Measurements from ENCODE around the gene RXFP3.

RXFP3 gene

DNA sequence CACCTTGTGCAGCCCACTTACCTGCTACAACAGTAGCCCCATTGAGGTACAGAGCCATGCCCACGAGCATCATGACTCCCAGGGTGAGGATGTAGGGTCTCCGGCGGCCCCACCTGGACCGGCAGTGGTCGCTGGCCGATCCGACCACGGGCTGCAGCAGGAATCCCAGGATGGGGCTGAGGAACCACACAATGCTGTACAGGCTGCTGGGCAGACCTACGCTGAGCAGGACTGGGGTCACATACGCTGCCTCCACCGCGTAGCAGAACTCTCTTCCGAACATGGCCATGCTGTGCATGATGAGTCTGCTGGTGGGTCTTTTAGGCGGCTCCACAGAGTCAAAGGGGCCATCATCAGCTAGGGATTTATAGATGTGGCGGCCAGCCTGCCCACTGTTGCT lies 48.0 kb downstream of the RXFP3 start:
- no peak overlapping the region for H3K9ac ChIP-seq (ENCODE audit: low read depth, low read length, poor library complexity, severe bottlenecking)

DNA sequence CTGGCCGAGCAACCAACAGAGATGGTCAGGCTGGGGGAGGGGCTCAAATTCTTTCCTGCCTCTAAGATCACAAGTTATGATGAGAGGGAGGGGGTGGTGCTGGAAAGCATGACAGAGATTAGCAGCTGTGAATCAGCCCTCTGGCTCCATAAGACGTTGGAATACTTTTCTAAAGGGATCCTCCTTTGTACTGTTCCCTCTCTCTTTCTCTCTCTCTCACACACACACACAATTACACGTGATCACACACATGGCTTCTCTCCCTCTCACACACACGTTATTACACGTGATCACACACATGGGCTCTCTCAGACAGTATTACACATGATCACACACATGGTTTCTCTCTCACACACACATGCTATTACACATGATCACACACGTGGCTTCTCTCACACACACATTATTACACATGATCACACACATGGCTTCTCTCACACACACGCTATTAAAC lies 48.5 kb downstream of the RXFP3 start, which contains the start of gene SLC45A2:
SLC45A2 (minus strand) TSS at position 23 of the 454 bp plus-strand sequence. CDS start 110 bp downstream, outside the sequence.
- H3K4me2 ChIP-seq (ENCODE audit: low read depth, low read length, poor library complexity, severe bottlenecking) = no peak within 1 kb of the TSS
- H3K36me3 ChIP-seq (ENCODE audit: insufficient read depth, low read length) = peaks cover 21% of the 10 kb centered on the region; the same call in 1 of the 2 replicates
- no peaks in the 10 kb centered on the region for H3K9me2 ChIP-seq (replicated peaks; ENCODE audit: low read depth, low read length)
- no peaks in the 10 kb centered on the region for H3F3A ChIP-seq (ENCODE audit: low read depth)
- H3K4me1 ChIP-seq (ENCODE audit: insufficient read depth, low read length, poor library complexity, severe bottlenecking) = no peaks in the 10 kb centered on the region
- no peaks in the 10 kb centered on the region for H3K79me2 ChIP-seq (ENCODE audit: insufficient read depth, low read length)
- TF ChIP-seq, protein P1, sequence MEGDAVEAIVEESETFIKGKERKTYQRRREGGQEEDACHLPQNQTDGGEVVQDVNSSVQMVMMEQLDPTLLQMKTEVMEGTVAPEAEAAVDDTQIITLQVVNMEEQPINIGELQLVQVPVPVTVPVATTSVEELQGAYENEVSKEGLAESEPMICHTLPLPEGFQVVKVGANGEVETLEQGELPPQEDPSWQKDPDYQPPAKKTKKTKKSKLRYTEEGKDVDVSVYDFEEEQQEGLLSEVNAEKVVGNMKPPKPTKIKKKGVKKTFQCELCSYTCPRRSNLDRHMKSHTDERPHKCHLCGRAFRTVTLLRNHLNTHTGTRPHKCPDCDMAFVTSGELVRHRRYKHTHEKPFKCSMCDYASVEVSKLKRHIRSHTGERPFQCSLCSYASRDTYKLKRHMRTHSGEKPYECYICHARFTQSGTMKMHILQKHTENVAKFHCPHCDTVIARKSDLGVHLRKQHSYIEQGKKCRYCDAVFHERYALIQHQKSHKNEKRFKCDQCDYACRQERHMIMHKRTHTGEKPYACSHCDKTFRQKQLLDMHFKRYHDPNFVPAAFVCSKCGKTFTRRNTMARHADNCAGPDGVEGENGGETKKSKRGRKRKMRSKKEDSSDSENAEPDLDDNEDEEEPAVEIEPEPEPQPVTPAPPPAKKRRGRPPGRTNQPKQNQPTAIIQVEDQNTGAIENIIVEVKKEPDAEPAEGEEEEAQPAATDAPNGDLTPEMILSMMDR (conservative IDR thresholded peaks at IDR 0.05; ENCODE audit: low read length) = no peak
- no peak for TF ChIP-seq EZH2phosphoT487 (IDR thresholded peaks at IDR 0.05; ENCODE audit: borderline replicate concordance)
- no peaks in the 10 kb centered on the region for H3K9me3 ChIP-seq (ENCODE audit: insufficient read depth, low read depth, low read length)
- no peaks in the 10 kb centered on the region for H3K27me3 ChIP-seq (ENCODE audit: insufficient read depth, low read length, poor library complexity, severe bottlenecking)
- no peak within 1 kb of the TSS for H2AFZ ChIP-seq (ENCODE audit: low read length)
- H3K9ac ChIP-seq (ENCODE audit: low read depth, low read length, poor library complexity, severe bottlenecking) = no peak within 1 kb of the TSS
- no peak within 1 kb of the TSS for H3K4me3 ChIP-seq (ENCODE audit: low read length, poor library complexity, severe bottlenecking)
- no peaks in the 10 kb centered on the region for H4K20me1 ChIP-seq (ENCODE audit: insufficient read depth, low read length, poor library complexity, severe bottlenecking)

More for the DNA sequence above, 48.0 kb downstream of the RXFP3 start:
- peaks cover 19% of the 10 kb centered on the region; the same call in 1 of the 2 replicates for H3K36me3 ChIP-seq (ENCODE audit: insufficient read depth, low read length)
- no peaks in the 10 kb centered on the region for H3F3A ChIP-seq (ENCODE audit: low read depth)
- no peaks in the 10 kb centered on the region for H3K9me2 ChIP-seq (replicated peaks; ENCODE audit: low read depth, low read length)
- H2AFZ ChIP-seq (ENCODE audit: low read length) = no peak overlapping the region
- no peak overlapping the region for H3K4me2 ChIP-seq (ENCODE audit: low read depth, low read length, poor library complexity, severe bottlenecking)
- no peak overlapping the region for H3K4me3 ChIP-seq (ENCODE audit: low read length, poor library complexity, severe bottlenecking)
- no peaks in the 10 kb centered on the region for H4K20me1 ChIP-seq (ENCODE audit: insufficient read depth, low read length, poor library complexity, severe bottlenecking)
- H3K9me3 ChIP-seq (ENCODE audit: insufficient read depth, low read depth, low read length) = no peaks in the 10 kb centered on the region
- no peaks in the 10 kb centered on the region for H3K27me3 ChIP-seq (ENCODE audit: insufficient read depth, low read length, poor library complexity, severe bottlenecking)
- TF ChIP-seq, protein P1 (conservative IDR thresholded peaks at IDR 0.05; ENCODE audit: low read length) = no peak
- no peak for TF ChIP-seq EZH2phosphoT487 (IDR thresholded peaks at IDR 0.05; ENCODE audit: borderline replicate concordance)
- no peaks in the 10 kb centered on the region for H3K4me1 ChIP-seq (ENCODE audit: insufficient read depth, low read length, poor library complexity, severe bottlenecking)
- no peaks in the 10 kb centered on the region for H3K79me2 ChIP-seq (ENCODE audit: insufficient read depth, low read length)

DNA sequence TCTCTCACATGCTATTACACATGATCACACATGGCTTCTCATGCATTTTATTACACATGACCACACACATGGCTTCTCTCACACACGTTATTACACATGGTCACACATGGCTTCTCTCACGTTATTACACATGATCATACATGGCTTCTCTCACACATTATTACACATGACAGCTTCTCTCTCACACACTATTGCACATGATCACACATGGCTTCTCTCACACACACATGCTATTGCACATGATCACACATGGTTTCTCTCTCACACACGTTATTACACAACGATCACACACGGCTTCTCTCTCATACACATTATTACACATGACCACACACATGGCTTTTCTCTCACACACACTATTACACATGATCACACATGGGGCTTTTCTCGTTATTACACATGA lies 49.3 kb downstream of the RXFP3 start:
- Histone ChIP-seq H3K9ac (ENCODE audit: low read depth, low read length, poor library complexity, severe bottlenecking) (no peak overlapping the region), H2AFZ (ENCODE audit: low read length) (no peak overlapping the region)
- TF ChIP-seq, protein P1 (conservative IDR thresholded peaks at IDR 0.05; ENCODE audit: low read length) = no peak
- TF ChIP-seq EZH2phosphoT487 (IDR thresholded peaks at IDR 0.05; ENCODE audit: borderline replicate concordance) = no peak

More for the DNA sequence above, 49.3 kb downstream of the RXFP3 start:
- H3F3A ChIP-seq (ENCODE audit: low read depth) = no peaks in the 10 kb centered on the region
- H3K4me3 ChIP-seq (ENCODE audit: low read length, poor library complexity, severe bottlenecking) = no peak overlapping the region
- H3K27me3 ChIP-seq (ENCODE audit: insufficient read depth, low read length, poor library complexity, severe bottlenecking) = no peaks in the 10 kb centered on the region
- H3K36me3 ChIP-seq (ENCODE audit: insufficient read depth, low read length) = peaks cover 21% of the 10 kb centered on the region; the same call in 1 of the 2 replicates
- H3K9me2 ChIP-seq (replicated peaks; ENCODE audit: low read depth, low read length) = no peaks in the 10 kb centered on the region
- no peaks in the 10 kb centered on the region for H4K20me1 ChIP-seq (ENCODE audit: insufficient read depth, low read length, poor library complexity, severe bottlenecking)
- H3K9me3 ChIP-seq (ENCODE audit: insufficient read depth, low read depth, low read length) = no peaks in the 10 kb centered on the region
- H3K79me2 ChIP-seq (ENCODE audit: insufficient read depth, low read length) = no peaks in the 10 kb centered on the region
- H3K4me2 ChIP-seq (ENCODE audit: low read depth, low read length, poor library complexity, severe bottlenecking) = no peak overlapping the region
- no peaks in the 10 kb centered on the region for H3K4me1 ChIP-seq (ENCODE audit: insufficient read depth, low read length, poor library complexity, severe bottlenecking)

Measured in Loucy (cell line).